K562 (cell line): ENCODE data around the gene KLHL25. TPM values are rescaled to one million over a fixed set of nuclear protein-coding genes. Genes with fewer than 3 reads are reported as not detected.

Source experiments
- ATAC-seq: fragments of 200-7000 bp; cut with Tn5 transposase; 3 replicates; pipeline ENCODE4 v1.9.1; 2020; ENCODE audit warnings: moderate library complexity
- BruUV-seq: library from RNA; stranded (reverse); fragments of 400-500 nt; replicated peaks from 2 replicates; lab custom pipeline; 2021; lab: Mats Ljungman, UMichigan
- CTCF ChIA-PET: fragments of 300-600 bp; formaldehyde crosslinking; extraction: SDS; loops from one replicate; lab custom pipeline; 2021; ENCODE audit warnings: low intra/inter-chr PET ratio; lab: Yijun Ruan, JAX
- POLR2A ChIA-PET: fragments of 300-600, 350-650 bp; sonication (Branson Sonifier 250); formaldehyde crosslinking; extraction: SDS; loops from one replicate; lab custom pipeline; 2021; ENCODE audit warnings: antibody characterized with exemption, inconsistent platforms; lab: Yijun Ruan, JAX
- DNase-seq, 4 experiments: peaks; one replicate each; pipeline versions ENCODE4 v3.0.0 to v3.0.0-alpha.2; 2011 to 2018; ENCODE audit warnings: low spot score in 3 of 4, mixed read lengths in 3 of 4; ENCODE audit errors: extremely low read depth in 1 of 4
- FAIRE-seq: peaks from 2 replicates; lab custom pipeline; 2011; peaks lifted over from hg19 to GRCh38; lab: Jason Lieb, UNC
- H2AFZ ChIP-seq: 2 replicates; pipeline ENCODE4 v1.6.0; 2011; ENCODE audit warnings: low read depth, low read length, control low read depth, inconsistent platforms
- H3K27ac ChIP-seq: fragments of 200-600 bp; 3 replicates; pipeline ENCODE4 v1.8.0; 2011; ENCODE audit warnings: low read depth, mild to moderate bottlenecking, control low read depth, inconsistent platforms, low read length, moderate library complexity, mixed read lengths; ENCODE audit errors: extremely low read depth
- H3K27me3 ChIP-seq, 2 experiments: fragments of 300-600 bp in 1 of 2; 2 replicates in 1 of 2; 3 replicates in 1 of 2; pipeline versions ENCODE4 v1.6.0 to v1.8.0; 2011; ENCODE audit warnings: inconsistent platforms in 2 of 2, low read length in 2 of 2, mild to moderate bottlenecking in 1 of 2, mixed read lengths in 1 of 2, moderate library complexity in 1 of 2; ENCODE audit not compliant: control insufficient read depth in 2 of 2, insufficient read depth in 2 of 2
- H3K36me3 ChIP-seq: fragments of 300-600 bp; 3 replicates; pipeline ENCODE4 v1.8.0; 2011; ENCODE audit warnings: mild to moderate bottlenecking, low read length, inconsistent platforms; ENCODE audit not compliant: control insufficient read depth, insufficient read depth
- H3K4me1 ChIP-seq, 2 experiments: fragments of 200-600 bp in 1 of 2; replicated peaks in 1 of 2; 2 replicates in 1 of 2; 3 replicates in 1 of 2; pipeline versions ENCODE4 v1.5.1 to v1.8.0; 2011; ENCODE audit warnings: inconsistent platforms in 2 of 2, low read length in 2 of 2, mild to moderate bottlenecking in 1 of 2, mixed read lengths in 1 of 2, moderate library complexity in 1 of 2; ENCODE audit not compliant: control insufficient read depth in 2 of 2, insufficient read depth in 2 of 2
- H3K4me2 ChIP-seq: 2 replicates; pipeline ENCODE4 v1.6.1; 2011; ENCODE audit warnings: low read length, control low read depth, inconsistent platforms, mixed read lengths; ENCODE audit not compliant: insufficient read depth
- H3K4me3 ChIP-seq: fragments of 200-600 bp; sonication (generic), shearing (Covaris generic); 2 replicates; pipeline ENCODE4 v1.5.1; 2016; ENCODE audit warnings: control low read depth, inconsistent platforms
- H3K79me2 ChIP-seq: fragments of 200-600 bp; 3 replicates; pipeline ENCODE4 v1.8.0; 2011; ENCODE audit warnings: low read length, inconsistent platforms; ENCODE audit not compliant: control insufficient read depth, insufficient read depth
- H3K9ac ChIP-seq, 2 experiments: 2 replicates each; pipeline versions ENCODE4 v1.6.0 to v1.6.1; 2011; ENCODE audit warnings: low read depth in 2 of 2, low read length in 2 of 2, control low read depth in 1 of 2, inconsistent platforms in 1 of 2, mild to moderate bottlenecking in 1 of 2, mixed read lengths in 1 of 2; ENCODE audit not compliant: insufficient read depth in 1 of 2
- H3K9me1 ChIP-seq: one replicate; pipeline ENCODE4 v1.6.0; 2011; ENCODE audit warnings: inconsistent platforms, mild to moderate bottlenecking, low read length, moderate library complexity; ENCODE audit not compliant: control insufficient read depth, insufficient read depth
- H3K9me3 ChIP-seq: replicated peaks from 2 replicates; pipeline ENCODE4 v1.5.1; 2011; ENCODE audit warnings: low read depth, low read length, inconsistent platforms; ENCODE audit not compliant: control insufficient read depth, insufficient read depth
- H4K20me1 ChIP-seq: replicated peaks from 2 replicates; pipeline ENCODE4 v1.6.1; 2011; ENCODE audit warnings: low read length, inconsistent platforms, mixed read lengths; ENCODE audit not compliant: control insufficient read depth, insufficient read depth
- BRF2 ChIP-seq: IDR thresholded peaks from 3 replicates; pipeline ENCODE4 v1.6.1; 2011; ENCODE audit warnings: borderline replicate concordance, mild to moderate bottlenecking; ENCODE audit not compliant: insufficient read length, insufficient read depth
- CSDE1 ChIP-seq, 2 experiments: fragments of 450-650 bp; IDR thresholded peaks; 2 replicates each; pipeline ENCODE4 v1.6.1; 2016; ENCODE audit warnings: mild to moderate bottlenecking in 1 of 2
- HCFC1 ChIP-seq: IDR thresholded peaks from 2 replicates; pipeline ENCODE4 v1.6.1; 2012; ENCODE audit warnings: low read depth, low read length, improper control_type of control experiment
- HDAC6 ChIP-seq: IDR thresholded peaks from 2 replicates; pipeline ENCODE4 v1.6.1; 2012; ENCODE audit warnings: low read depth, mild to moderate bottlenecking, control low read depth, inconsistent platforms, low read length, moderate library complexity
- HDGF ChIP-seq: fragments of 450-650 bp; IDR thresholded peaks from 2 replicates; pipeline ENCODE4 v1.6.1; 2016
- NFIC ChIP-seq: fragments of 450-650 bp; IDR thresholded peaks from 2 replicates; pipeline ENCODE4 v1.6.1; 2017; ENCODE audit warnings: mild to moderate bottlenecking, inconsistent platforms
- POLR2H ChIP-seq: IDR thresholded peaks from 2 replicates; pipeline ENCODE4 v1.6.1; 2016; ENCODE audit warnings: missing genetic modification characterization, low read depth, mild to moderate bottlenecking, control low read depth, missing compliant biosample characterization, moderate library complexity
- SMAD1 ChIP-seq: fragments of 150-350 bp; IDR thresholded peaks from 2 replicates; pipeline ENCODE4 v1.6.1; 2014; ENCODE audit warnings: low read length, low read depth; ENCODE audit not compliant: partially characterized antibody
- SNAPC5 ChIP-seq: fragments of 250-450 bp; sonication (Bioruptor Pico); IDR thresholded peaks from 2 replicates; pipeline ENCODE4 v1.8.0; 2021; ENCODE audit warnings: moderate library complexity, mild to moderate bottlenecking, inconsistent platforms
- STAG1 ChIP-seq: sonication (generic); formaldehyde crosslinking; IDR thresholded peaks from 2 replicates; pipeline ENCODE4 v1.5.0; 2020; ENCODE audit warnings: missing genetic modification reagents, borderline replicate concordance
- YBX1 ChIP-seq: fragments of 450-650 bp; IDR thresholded peaks from 2 replicates; pipeline ENCODE4 v1.7.1; 2016; ENCODE audit warnings: mild to moderate bottlenecking
- ZNF668 ChIP-seq: fragments of 250-450 bp; sonication (Bioruptor Pico); IDR thresholded peaks from 2 replicates; pipeline ENCODE4 v1.8.0; 2022; ENCODE audit warnings: mild to moderate bottlenecking, inconsistent platforms
- WGBS: fragments of 100-300 bp; shearing (Covaris generic); methylation state at CpG from one replicate; pipeline ENCODE4 v1.1.6; 2016; ENCODE audit warnings: low coverage, mixed read lengths; ENCODE audit not compliant: insufficient coverage; ENCODE audit errors: missing lambda C conversion rate; 5-methylcytosine and 5-hydroxymethylcytosine counted together
- in situ Hi-C: fragments of 300-500 bp; cut with MboI; formaldehyde crosslinking; loops from 4 replicates; pipeline ENCODE4 v1.15.0; 2018; ENCODE audit warnings: inconsistent platforms, mixed read lengths
- intact Hi-C: fragments of 100-400 bp; cut with micrococcal nuclease; formaldehyde crosslinking; loops from 2 replicates; pipeline ENCODE4 v1.14.2; 2022
- polyA plus RNA-seq, 8 experiments: library from polyadenylated mRNA; depleted of rRNA in 4 of 8; stranded (reverse) in 5 of 8; unstranded in 3 of 8; fragments of >200 nt; fragmentation: Nextera tagmentation in 2 of 8; fragmentation: Illumina TruSeq in 1 of 8; extraction: Ambion mirVana in 2 of 8; extraction: Trizol in 1 of 8; gene quantifications; 2 replicates each; pipeline versions ENCODE4 v1.2.1 to v1.2.3, GENCODE V29; 2011 to 2014; ENCODE audit warnings: inconsistent platforms in 1 of 8, missing spikeins in 1 of 8
- total RNA-seq, 7 experiments: library from RNA; depleted of rRNA in 6 of 7; stranded (reverse); fragments of >200 nt in 6 of 7; fragmentation: Illumina TruSeq in 2 of 7; extraction: Trizol in 2 of 7; gene quantifications; 2 replicates each; pipeline versions ENCODE4 v1.2.1 to v1.2.3, GENCODE V29; 2011 to 2021; ENCODE audit warnings: low replicate concordance in 1 of 7

The KLHL25 gene
- total and polyA plus RNA-seq, 9 of the 15 experiments (the other 6 are each of a cell fraction or from before 2014, with no cell fraction given) = 0.04 to 0.14 (median 0.10) TPM; not detected in 3

GRCh38 chr15:85834651-85835050 lies 39.9 kb upstream of the KLHL25 start:
- Histone ChIP-seq H3K4me3 (no peak overlapping the region), H3K9me3 (no peaks in the 10 kb centered on the region), H3K27me3 (peaks cover 0 to 5% of the 10 kb centered on the region in 2 experiments; a peak in 1 of 5 replicates), H3K9me1 (no peaks in the 10 kb centered on the region), H2AFZ (no peak overlapping the region), H3K9ac (no peak overlapping the region), H3K4me1 (no peaks in the 10 kb centered on the region), H3K79me2 (no peaks in the 10 kb centered on the region), H4K20me1 (no peaks in the 10 kb centered on the region), H3K36me3 (no peaks in the 10 kb centered on the region), H3K4me2 (no peak overlapping the region), H3K27ac (no peak overlapping the region)
- WGBS = 0% methylated on average over 3 of the region's 3 CpGs
- in situ Hi-C loops = loop anchor here (5.0 kb wide), 2 partner anchors 107 to 347 kb away; no protein-coding TSS in a partner anchor
- ChIA-PET CTCF (no interaction called here), POLR2A (no interaction called here)
- ATAC-seq = no peak
- TF ChIP-seq HDAC6 = no peak
- no peak for TF ChIP-seq NFIC
- TF ChIP-seq HDGF = no peak
- TF ChIP-seq POLR2H (tag) = no peak
- TF ChIP-seq STAG1 (CRISPR knock-in tag) = no peak
- no peak for TF ChIP-seq BRF2
- no peak for TF ChIP-seq HCFC1
- no peak for TF ChIP-seq SNAPC5
- TF ChIP-seq CSDE1 (IDR thresholded peaks at IDR 0.05) = no peak
- TF ChIP-seq SMAD1 = no peak
- TF ChIP-seq YBX1 = no peak
- no peak for TF ChIP-seq ZNF668
- intact Hi-C loops = no loop called here
- no peak for FAIRE-seq
- BruUV-seq = no TSS peak
- DNase-seq = no peak
